Midbrain (tissue), 1 donor: ENCODE measurements around the gene DLGAP1.
"Not testable (repeated sequence)": the region's sequence is repeated elsewhere in the genome, so short reads cannot be mapped to it uniquely, and the experiment has no call there.

Experiments
- DNase-seq: peaks from one replicate; lab custom pipeline; 2025; lab: John Stamatoyannopoulos, UW

Gene DLGAP1

DNA sequence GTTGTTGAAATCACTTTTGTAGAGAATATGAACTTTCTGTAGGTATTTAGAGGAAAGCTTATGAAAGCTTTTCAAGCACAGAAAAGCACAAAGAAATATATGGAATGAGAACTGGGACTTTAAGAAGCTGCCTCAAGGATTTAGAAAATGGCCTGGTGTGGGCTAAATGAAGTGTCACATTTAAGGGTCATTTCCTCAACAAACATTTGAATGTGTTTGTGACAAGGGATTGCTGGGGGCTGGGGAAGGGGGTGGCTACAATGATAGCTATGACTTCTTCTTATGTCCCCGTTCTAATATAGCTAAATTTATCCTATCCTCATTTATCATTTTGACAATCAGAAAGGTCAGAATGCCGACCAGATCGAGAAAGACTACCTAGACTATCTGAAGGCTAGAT, 69.2 kb downstream of the DLGAP1 start:
- DNase-seq, result no peak

DNA sequence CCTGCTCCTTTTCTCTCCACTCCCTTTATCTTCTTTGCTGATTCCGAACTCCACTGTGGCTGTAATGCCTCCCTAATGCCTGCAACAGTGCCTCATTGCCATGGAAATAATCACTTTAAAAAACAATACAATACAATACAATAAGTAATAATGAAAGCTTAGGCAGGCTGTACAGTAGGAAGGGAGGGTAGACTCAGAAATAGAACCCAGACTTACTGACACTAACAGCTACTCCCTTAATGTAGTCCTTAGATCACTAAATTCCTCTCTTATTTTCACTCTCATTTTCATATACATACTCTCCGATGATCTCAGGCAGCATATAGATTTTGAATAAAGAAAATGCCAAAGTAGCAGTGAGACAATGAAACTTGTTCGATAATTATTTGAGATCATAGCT, 70.2 kb downstream of the DLGAP1 start:
- no peak for DNase-seq

DNA sequence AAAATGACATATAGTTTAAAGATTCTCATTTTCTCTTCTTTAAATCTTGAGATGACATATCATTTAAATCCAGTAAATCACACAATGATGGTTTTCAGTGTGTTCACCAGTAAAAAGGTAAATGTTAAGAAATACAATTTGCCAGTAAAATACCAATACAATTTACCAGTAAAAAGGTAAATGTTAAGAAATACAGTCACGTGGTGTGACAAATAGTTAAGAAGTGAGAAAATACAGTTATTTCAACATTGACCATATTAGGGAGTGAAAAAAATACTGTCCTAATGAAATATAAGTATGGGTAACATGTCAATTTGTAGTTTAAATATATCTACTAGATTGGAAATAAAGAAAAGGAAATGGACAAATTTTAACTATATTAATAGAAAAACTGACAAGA, 80.5 kb downstream of the DLGAP1 start:
- DNase-seq, result no peak

DNA sequence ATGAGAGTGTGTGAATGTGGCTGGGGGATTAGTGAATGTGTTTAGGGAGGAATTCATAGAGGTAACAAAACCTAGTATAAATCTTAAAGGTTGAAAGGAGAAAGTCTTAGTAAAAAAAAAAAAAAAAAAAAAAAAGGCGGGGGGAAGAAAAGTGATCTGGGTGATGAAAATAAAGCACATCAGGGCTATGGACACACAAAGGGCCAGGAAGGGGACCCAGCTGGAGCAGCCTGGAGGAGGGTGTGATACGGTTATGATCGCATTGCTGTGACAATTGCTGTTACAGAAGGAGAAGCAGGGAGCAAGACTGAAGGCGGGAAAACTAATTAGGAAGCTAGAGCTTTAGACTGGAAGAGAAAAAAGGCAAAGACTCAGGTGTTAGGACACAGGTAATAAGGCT, 85.4 kb downstream of the DLGAP1 start:
- no peak for DNase-seq

DNA sequence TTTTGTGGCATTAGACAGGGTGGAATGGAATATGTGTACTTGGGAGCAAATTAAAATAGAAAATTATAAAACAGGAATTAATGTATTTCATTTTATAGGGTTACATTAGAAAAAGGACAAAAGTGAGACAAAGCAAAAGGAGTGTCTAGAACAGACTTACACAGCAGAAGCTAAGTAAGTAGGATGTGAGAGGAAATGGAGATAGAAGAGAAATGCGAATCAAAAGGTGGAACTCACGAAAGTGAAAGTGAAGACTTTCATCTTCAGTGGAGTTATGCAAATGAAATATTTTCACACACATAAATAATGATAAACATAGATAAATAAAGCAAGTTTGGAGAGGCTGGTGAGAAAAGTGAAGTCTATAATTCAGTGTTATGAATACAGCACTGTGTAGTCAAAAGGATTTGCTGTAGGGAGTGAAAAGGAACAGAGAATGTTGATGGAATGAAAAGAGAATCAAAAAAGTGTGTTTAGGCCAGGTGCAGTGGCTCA, 94.8 kb downstream of the DLGAP1 start:
- no peak for DNase-seq

DNA sequence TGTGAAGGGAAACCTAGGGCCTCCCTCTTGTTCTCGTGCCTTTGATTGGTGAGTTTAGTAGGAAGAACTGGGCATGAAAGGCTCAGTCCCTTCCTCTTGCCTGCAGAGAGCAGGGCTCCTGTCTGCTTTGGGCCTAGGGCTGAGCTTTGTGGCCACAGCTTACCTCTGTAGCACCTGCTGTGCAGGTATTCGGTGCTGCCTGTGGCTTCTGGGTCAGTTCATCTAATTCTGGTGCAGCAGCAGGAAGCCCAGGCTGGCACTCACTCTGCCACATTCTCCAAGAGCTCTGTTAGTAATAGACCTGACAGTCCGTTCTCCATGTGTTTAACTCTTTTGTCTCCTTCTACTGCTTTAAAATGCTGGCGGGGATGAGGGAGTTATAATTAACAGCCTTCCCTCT, 96.5 kb downstream of the DLGAP1 start:
- no peak for DNase-seq

DNA sequence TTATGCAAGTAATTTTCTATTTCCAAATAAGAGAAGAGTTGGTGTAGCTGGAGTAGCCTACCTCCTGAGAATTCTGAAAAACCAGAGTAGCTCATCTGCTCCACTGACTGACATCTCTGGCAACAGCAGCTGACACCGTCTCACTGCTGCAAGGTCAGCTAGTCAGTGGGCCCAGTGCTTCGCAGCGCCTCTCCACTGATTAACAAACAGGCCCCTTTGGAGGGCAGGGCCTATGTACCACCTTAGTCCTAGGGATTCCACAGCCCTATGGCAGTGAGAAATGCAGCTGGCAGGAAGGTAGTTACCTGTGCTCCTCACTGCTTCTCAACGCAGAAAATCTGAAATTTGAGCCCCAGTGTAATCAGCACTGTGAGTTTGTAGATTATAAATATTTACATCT, 97.5 kb downstream of the DLGAP1 start:
- no peak for DNase-seq

DNA sequence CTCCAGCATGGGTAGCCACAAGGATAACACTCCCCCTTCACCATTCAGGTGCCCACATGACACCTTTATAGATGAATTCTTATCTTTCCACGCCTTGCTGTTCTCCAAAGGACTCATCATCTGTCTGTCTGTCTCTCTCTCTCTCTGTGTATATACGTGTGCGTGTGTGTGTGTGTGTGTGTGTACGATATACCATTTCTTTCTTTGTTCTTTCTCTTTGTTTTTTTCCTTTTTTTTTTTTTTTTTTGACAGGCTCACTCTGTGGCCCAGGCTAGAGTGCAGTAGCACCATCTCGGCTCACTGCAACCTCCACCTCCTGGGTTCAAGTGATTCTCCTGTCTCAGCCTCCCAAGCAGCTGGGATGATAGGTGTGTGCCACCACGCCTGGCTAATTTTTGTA, 98.2 kb downstream of the DLGAP1 start:
- DNase-seq, result no peak

DNA sequence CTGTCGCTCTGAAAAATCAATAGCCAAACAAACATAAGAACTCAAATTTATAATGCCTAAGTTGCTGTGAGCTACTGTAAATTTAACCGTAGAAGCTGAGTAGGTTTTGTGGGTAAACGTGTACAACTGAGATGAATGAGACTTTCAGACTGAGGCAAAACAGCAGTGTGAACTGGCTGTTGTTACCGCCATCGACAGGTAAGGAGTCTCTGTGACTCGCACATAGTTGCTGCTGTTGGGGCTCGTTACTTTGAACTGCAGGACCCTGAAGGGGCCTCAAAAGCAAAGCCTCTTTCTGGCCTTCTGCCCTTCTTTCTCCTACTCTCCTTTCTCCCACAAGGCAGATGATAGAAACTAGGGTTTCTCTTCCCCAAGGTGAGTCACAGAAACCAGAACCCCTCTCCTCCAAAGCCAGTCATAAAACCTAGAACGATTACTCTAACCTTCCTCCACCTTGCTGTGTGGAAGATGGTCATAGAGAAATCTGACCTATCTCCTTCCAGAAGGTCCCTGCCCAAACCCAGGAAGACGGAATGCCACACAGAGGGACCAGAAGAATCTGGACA, 101.2 kb downstream of the DLGAP1 start:
- no peak for DNase-seq

DNA sequence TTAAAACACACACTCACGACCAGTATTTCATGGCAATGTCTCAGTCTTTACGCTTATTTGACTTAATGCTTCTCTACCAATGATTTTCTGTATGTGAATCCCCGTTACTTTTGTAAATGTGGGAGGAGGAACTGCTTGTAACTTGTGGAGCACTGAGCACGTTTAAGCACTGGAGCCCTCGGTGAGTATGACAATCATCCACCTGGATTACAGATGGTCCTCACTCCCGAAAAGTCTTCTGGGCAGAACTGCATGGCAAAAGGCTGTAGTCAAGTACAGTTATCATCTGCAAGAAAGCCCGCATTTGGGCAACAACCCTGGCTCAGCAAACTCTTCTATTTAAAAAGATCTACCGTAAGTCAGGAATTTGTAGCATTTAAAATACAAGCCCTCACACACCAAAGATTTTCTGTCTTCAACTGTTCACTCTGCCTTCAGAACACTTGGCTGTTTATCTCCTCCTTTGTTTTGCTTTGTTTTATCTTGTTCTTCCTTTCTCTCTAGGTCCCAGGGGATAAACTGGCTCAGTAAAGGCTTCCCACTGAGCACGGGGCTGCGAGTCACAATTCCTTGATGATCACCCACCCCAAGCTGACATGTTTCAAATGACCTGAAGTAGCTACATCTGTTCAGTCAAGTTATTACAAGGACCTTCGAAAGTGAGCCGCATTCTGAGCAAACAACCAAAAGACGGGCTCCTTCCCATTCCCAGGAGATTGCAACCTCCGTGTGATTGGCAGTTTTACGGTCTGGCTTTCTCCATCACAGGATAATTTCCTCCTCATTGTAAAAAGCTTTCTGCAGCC, 102.2 kb downstream of the DLGAP1 start:
- DNase-seq, result no peak

DNA sequence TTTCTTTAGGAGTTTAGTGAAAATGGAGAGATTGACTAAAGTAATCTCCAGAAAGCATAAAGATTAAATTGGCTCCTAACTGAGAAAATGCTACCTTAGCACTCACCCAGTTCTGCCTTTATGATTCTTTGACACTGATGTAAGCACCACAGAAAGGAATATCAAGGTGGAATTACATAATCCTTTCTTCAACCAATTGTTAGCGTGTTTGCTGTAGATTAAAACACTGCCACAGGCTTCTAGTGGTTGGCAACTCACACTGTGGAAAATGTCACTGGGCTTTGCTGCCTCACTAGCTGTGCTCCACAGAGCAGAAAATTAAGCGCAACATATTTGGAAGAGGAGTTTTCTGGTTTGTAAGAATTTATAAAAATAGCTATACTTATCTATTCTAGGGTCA, 104.1 kb downstream of the DLGAP1 start:
- no peak for DNase-seq

DNA sequence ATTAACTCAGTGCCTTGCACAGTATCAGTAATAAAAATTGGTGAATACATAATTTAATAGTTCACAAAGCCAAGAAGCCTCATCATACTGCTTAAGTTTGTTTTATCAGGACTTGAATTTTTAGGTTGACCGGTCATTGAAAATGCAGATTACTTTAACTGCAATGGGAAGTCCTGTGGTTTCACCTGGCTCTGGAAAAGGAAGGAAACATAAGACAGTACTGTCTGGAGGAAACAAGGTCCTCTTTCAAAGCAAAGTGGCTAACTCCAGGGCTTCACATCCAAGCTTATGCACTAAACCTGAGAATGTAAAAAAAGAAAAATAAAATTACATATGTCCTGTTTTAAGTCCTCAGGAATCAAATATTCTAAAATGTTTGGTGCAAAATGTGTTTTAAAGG, 119.7 kb downstream of the DLGAP1 start:
- DNase-seq, result no peak

DNA sequence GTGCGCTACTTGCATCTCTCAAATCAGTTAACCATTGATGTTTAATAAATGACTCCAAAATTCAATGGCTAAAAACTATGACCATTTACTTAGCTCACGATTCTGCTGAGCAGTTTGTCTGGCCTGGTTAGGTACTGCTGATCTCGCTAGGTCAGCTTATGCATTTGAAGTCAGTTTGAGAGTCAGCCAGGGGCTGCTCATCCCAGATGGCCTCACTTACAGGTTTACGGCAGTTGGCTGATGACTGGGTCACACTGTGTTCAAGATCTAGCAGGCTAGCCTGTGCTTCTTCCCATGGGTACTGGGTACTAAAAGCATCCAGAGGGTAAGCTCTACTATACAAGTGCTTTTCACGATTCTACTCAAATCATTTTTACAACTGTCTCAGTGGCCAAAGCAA, 122.1 kb downstream of the DLGAP1 start:
- DNase-seq, result no peak

DNA sequence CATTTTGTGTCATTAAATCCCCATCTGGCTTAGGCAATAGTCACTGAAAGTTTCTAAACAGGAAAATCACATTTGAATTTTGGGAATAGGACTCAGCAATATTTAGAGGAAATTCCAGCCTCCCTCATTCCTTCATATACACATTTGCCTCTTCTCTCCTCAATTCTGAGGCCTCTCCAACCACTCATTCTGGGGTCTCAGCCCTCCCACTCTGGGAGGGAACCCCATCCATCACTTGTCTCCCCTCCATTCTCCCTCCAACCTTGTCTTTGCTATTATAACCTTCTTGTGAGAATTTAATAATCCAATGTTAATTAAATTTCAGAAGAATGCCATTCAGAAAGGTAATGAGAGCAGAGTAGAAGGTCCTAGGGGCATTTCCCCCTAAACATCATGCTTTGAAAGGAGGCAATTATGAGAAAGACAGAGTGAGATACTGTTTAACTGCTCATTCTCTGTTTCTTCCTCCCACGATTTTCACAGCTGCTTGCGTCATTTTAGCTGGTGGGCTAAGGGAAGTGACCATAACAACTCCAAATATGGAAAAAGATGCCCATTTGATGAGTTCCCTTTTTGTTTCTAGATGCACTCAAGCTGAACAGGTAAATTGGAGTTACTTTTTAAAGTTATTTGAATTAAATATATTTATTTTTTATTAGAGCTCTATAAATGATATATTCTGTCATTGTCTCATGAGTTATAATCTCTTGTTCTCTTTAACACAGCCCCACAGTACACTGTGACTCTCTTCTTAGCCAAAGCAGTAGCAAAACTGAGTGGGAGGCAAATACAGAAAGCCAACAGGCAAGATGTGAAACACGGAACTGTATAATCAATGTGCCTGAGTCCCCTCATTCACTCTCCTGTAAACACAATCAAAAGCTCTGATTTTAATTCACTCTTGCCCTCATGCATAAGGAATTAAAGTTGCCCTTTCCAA, 135.1 kb downstream of the DLGAP1 start:
- DNase-seq, result no peak

DNA sequence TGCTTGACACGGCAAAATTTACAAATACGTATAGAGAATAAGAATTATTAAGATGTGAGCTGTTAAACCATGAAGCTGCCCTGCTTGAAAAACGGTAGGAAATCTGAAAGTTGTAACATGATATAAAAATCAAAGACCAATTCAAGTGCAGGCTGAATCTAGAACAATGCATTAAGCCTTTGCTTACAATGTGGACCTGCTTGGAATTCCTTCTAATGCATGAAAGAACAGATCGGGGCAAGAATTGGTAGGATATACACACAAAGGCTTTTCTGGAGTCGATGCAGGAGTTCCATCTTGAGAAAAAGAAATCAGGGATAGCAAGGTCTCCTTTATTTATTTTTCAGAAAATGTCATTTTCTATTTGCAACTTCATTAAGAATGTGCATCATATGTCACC, 136.8 kb downstream of the DLGAP1 start:
- no peak for DNase-seq

DNA sequence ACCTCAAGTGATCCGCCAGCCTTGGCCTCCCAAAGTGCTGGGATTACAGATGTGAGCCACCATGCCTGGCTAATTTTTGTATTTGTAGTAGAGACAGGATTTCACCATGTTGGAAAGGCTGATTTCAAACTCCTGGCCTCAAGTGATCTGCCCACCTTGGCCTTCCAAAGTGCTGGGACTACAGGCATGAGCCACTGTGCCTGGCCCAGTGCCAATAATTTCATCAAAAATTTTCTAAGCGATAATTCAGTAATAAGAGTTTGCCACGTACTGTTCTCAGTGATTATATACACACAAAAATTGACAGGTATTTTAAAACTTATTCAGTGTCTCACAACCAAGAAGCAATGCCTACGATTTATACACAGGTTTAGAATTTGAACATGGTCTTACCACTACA, 143.2 kb downstream of the DLGAP1 start:
- DNase-seq, result not testable (repeated sequence)

DNA sequence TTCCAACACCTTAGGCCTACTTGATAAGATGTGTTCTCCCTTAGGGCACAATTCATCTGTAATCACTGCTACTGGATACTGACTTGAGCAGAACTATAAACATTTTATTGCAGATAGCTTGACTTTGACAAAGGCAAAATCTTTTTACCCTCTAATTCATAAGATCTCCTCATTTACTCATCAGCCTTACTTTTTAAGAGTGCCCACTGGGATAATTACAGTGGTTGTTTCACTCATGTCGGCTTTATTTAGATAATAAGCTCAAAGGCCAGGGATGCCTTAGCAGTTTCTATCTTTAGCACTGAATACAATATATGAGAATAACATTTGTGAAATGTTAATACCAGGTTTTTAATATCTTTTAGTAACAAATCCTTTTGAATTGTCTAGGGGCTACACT, 144.0 kb downstream of the DLGAP1 start:
- no peak for DNase-seq

DNA sequence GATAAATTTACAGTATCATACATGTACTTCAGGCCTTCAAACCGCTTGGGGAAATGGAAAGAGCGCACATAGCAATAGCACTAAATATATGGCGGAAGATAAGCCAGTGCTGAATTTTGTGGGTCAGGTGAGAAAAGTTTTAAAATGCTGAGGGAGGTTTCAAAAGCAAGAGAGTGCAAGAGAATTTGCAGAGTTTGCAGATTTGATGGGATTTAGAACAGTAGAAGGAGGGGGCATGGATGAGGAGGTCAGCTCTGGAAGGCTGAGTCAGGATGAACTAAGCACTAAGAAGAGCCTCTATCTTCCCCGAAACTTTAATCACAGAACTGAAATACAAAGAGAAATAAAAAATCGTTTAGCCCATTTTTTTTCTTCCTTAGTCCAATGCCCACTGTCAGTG, 145.9 kb downstream of the DLGAP1 start:
- no peak for DNase-seq

DNA sequence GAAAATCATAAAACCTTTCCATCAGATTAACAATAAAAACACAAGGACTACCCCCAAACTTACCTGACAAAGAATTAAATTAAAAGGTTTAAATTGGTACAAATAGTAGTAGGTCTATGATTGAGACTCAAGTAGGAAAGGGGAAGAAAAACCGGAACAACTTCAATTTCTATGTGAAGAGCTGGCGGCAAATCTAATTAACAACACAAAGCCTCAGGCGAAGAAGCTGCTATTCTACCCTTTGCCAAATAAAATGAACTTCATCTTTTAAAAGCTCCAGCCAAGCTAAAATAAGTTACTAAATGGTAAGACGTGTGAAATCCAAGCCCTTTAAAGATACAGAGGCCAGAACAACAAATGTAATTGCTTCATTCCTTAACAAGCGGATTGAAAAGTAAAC, 146.5 kb downstream of the DLGAP1 start:
- no peak for DNase-seq

DNA sequence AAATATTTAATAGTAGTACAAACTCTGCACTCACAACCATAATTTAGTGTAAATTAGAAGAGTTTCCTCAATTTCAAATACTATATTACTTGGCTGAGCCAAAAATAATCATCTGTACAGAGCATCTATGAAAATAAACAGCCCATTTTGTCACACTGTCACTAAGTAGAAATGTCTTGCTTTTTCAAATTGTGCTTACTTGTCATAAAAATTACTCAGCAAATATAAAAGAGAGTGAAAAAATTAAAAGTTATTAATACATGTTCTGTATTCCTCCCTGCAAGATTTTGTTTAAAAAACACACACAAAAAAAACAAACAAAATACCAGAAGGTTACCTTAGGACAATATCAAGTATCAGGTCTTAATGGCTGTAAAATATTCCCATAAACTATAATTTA, 155.7 kb downstream of the DLGAP1 start:
- no peak for DNase-seq

DNA sequence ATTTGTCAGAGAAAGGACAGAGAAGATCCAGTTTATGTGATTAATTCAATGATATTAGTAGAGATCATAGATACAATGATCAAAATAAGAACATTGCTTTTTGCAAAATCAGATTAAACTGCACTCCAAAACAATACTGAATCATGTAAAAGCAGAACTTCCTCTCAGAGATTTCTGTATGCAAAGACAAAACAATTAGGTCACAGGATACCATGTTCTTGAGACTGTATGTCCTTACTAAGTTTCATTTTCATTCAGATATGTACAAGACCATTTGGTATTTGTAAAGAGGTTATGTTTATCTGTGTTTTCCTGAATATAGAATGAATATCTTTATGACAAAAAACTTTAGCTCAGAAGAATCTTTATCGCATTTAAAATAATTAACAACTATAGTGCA, 161.8 kb downstream of the DLGAP1 start:
- DNase-seq, result no peak

DNA sequence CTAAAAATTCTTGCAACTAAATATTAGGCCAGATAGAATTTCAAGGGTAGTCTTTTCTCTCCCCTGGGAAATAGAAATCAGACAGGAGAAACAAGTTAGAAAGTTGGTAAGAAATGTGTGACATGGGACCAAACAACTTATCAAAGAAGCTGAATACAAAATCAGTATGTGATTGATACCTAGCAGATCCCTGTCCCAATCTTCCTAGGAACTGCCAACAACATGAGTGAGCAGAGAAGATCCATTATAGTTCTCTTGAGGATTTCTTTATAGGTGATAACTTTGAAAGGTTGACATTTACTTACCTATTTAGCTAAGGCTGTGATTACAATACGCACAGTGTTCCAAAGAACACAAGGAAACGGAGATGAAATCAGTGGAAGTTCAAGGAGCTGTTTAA, 162.4 kb downstream of the DLGAP1 start:
- DNase-seq, result no peak

DNA sequence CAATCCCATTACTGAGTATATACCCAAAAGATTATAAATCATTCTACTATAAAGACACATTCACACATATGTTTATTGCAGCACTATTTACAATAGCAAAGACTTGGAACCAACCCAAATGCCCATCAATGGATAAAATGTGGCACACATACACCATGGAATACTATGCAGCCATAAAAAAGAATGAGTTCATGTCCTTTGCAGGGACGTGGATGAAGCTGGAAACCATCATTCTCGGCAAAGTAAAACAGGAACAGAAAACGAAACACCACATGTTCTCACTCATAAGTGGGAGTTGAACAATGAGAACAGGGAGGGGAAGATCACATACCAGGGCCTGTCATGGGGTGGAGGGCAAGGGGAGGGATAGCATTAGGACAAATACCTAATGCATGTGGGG, 167.8 kb downstream of the DLGAP1 start:
- DNase-seq, result not testable (repeated sequence)
